ENCODE measurements around the gene SELL.
"Not testable (repeated sequence)": the region's sequence is repeated elsewhere in the genome, so short reads cannot be mapped to it uniquely, and the experiment has no call there.

DNA sequence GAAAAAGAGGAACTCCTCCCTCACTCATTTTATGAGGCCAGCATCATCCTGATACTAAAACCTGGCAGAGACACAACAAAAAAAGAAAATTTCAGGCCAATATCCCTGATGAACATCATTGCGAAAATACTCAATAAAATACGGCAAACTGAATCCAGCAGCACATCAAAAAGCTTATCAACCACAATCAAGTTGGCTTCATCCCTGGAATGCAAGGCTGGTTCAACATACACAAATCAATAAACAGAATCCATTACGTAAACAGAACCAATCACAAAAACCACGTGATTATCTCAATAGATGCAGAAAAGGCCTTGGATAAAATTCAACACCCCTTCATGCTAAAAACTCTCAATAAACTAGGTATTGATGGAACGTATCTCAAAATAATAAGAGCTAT, 1.7 kb upstream of the SELL start:
- not testable (repeated sequence) for TF ChIP-seq ZNF274 (IDR thresholded peaks at IDR 0.05; ENCODE audit: low read depth, low read length); YY1 (IDR thresholded peaks at IDR 0.05; ENCODE audit: insufficient read depth, insufficient read length)

Measured in NT2/D1 (cell line).